Activated CD8-positive, alpha-beta T cell treated with anti-CD3 and anti-CD28 coated beads, Interleukin-2, amount 10 ng/mL, durations not matched to agents 7 days and 5 days (primary cell): Measurements from ENCODE around the gene DDIT3. TPM values are rescaled to one million over a fixed set of nuclear protein-coding genes. Genes with fewer than 3 reads are reported as not detected.

Experiments used
- ATAC-seq: fragments of 150-1000 bp; cut with Tn5 transposase; one replicate; pipeline ENCODE4 v1.10.0; 2021; ENCODE audit warnings: moderate library complexity
- CTCF ChIA-PET: fragments of 350-600 bp; sonication (Branson Sonifier 250); formaldehyde crosslinking; loops from one replicate; lab custom pipeline; 2021; ENCODE audit warnings: antibody characterized with exemption; lab: Charles Lee
- POLR2A ChIA-PET: fragments of 350-600 bp; sonication (Branson Sonifier 250); formaldehyde crosslinking; loops from one replicate; lab custom pipeline; 2021; ENCODE audit warnings: antibody characterized with exemption; lab: Charles Lee
- DNase-seq: peaks from one replicate; pipeline ENCODE4 v3.0.0-alpha.2; 2020
- H3K27ac Mint-ChIP-seq: one replicate; pipeline ENCODE4 v1.8.0; 2021; ENCODE audit warnings: mild to moderate bottlenecking, mixed read lengths
- H3K27me3 Mint-ChIP-seq: one replicate; pipeline ENCODE4 v1.8.0; 2021; ENCODE audit warnings: low read depth, mixed read lengths
- H3K36me3 Mint-ChIP-seq: one replicate; pipeline ENCODE4 v1.8.0; 2021; ENCODE audit warnings: low read depth, mixed read lengths
- H3K4me1 Mint-ChIP-seq: one replicate; pipeline ENCODE4 v1.8.0; 2021; ENCODE audit warnings: low read depth, mixed read lengths
- H3K4me3 Mint-ChIP-seq: one replicate; pipeline ENCODE4 v1.8.0; 2021; ENCODE audit warnings: mild to moderate bottlenecking, mixed read lengths
- H3K9me3 Mint-ChIP-seq: one replicate; pipeline ENCODE4 v1.8.0; 2022; ENCODE audit warnings: mixed read lengths; ENCODE audit not compliant: insufficient read depth
- total RNA-seq, 2 experiments: library from RNA; stranded (reverse); gene quantifications; one replicate each; pipeline ENCODE4 v1.2.3, GENCODE V29; 2021

Gene DDIT3
- total RNA-seq, 2 experiments from 2014 or later: 14.9 to 15.0 TPM

DNA sequence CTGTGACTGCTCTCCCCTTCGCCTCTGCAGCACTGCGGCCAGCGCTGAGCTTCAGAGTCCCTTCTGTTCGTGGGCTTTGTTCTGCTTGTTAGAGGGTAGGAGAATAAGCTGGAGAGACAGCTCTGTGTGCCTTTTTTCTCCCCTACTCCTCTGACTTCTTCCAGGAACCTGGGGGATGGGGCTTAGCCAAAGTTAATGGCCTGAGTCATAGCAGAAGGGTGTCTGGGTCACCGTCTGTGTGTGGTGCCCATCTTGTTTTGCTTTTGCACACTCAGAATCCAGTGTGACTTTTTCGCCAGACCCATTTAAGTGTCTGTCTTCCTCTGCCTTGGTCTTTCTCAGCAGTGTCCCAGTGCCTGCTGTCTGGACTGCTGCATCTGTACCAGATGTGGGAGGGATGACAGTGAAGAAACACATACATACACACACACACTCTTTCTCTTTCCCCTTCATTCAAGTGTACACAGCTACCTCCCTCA lies 32.6 kb upstream of the DDIT3 start:
- no peak for DNase-seq
- H3K27me3 Mint-ChIP-seq: peaks cover 15% of the 10 kb centered on the region
- ChIA-PET CTCF (interaction anchor here (1.7 to 2.7 kb wide), 3 partner anchors 30 to 97 kb away, joined by 3 to 10 read pairs (median 7); no protein-coding TSS in a partner anchor), POLR2A (interaction anchor here (0.8 kb wide), 1 partner anchor 26 kb away, joined by 3 read pairs; no protein-coding TSS in a partner anchor)
- H3K4me3 Mint-ChIP-seq: no peak overlapping the region
- no peaks in the 10 kb centered on the region for H3K36me3 Mint-ChIP-seq
- peaks cover 18% of the 10 kb centered on the region for H3K4me1 Mint-ChIP-seq
- ATAC-seq: no peak
- no peak overlapping the region for H3K27ac Mint-ChIP-seq
- no peaks in the 10 kb centered on the region for H3K9me3 Mint-ChIP-seq

DNA sequence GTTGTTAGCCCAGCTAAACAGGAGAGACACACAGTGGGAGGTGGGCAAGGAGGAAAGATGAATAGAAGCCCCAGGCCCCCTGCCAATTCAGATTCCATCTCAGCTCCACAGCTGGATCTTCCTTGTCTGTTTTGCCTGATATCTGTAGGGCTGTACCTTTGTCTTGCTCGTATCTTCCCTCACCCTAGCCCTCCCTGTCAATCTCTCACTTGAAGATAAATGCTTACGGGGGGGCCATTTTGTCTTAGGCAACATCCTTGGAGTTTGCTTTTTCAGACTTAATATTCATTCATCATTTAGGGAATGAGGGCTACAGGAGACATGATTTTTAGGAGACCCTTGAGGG lies 32.0 kb upstream of the DDIT3 start:
- Mint-ChIP-seq H3K27ac (no peak overlapping the region), H3K27me3 (peaks cover 15% of the 10 kb centered on the region), H3K36me3 (no peaks in the 10 kb centered on the region), H3K4me1 (peaks cover 22% of the 10 kb centered on the region), H3K4me3 (no peak overlapping the region), H3K9me3 (no peaks in the 10 kb centered on the region)
- ChIA-PET CTCF (interaction anchor here (1.7 to 2.7 kb wide), 2 partner anchors 68 to 96 kb away, joined by 3 to 7 read pairs; no protein-coding TSS in a partner anchor), POLR2A (no interaction called here)
- ATAC-seq (no peak), DNase-seq (no peak)

DNA sequence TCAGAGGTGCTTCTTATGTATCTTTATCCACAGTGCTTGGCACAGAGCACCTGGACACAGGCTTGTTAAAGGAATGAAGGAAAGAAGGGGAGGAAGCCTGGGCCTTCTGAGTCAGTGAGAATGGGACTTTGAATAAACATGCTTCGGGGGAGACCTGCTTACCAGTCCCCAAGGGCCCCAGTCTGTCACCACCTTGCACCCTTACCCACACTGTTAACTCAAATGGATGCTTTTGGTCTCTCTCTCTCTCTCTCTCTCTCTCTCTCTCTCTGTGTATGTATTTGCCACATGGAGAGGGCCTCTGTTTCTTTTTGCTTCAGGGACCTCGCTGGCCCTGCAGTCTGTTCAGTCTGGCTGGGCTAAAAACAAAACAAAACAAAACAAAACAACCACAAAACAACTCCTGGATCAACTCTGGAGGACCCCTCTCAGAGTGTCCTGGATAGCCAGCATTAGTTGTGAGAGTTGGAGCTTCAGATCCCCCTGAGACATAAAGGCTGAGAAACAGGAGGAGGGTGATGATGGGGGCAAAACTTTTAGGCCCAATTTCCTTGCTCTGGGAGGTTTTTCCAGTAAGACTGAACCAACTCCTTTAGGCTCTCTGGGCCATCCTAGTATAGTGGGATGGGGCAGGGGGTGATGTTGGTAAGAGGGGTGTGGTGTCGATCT lies 31.5 kb upstream of the DDIT3 start:
- no peak for DNase-seq
- no peak overlapping the region for H3K27ac Mint-ChIP-seq
- peaks cover 25% of the 10 kb centered on the region for H3K4me1 Mint-ChIP-seq
- H3K9me3 Mint-ChIP-seq: no peaks in the 10 kb centered on the region
- ChIA-PET POLR2A (no interaction called here), CTCF (interaction anchor here (2.7 kb wide), 1 partner anchor 68 kb away, joined by 7 read pairs; no protein-coding TSS in a partner anchor)
- no peak overlapping the region for H3K4me3 Mint-ChIP-seq
- no peak for ATAC-seq
- peaks cover 15% of the 10 kb centered on the region for H3K27me3 Mint-ChIP-seq
- H3K36me3 Mint-ChIP-seq: no peaks in the 10 kb centered on the region

DNA sequence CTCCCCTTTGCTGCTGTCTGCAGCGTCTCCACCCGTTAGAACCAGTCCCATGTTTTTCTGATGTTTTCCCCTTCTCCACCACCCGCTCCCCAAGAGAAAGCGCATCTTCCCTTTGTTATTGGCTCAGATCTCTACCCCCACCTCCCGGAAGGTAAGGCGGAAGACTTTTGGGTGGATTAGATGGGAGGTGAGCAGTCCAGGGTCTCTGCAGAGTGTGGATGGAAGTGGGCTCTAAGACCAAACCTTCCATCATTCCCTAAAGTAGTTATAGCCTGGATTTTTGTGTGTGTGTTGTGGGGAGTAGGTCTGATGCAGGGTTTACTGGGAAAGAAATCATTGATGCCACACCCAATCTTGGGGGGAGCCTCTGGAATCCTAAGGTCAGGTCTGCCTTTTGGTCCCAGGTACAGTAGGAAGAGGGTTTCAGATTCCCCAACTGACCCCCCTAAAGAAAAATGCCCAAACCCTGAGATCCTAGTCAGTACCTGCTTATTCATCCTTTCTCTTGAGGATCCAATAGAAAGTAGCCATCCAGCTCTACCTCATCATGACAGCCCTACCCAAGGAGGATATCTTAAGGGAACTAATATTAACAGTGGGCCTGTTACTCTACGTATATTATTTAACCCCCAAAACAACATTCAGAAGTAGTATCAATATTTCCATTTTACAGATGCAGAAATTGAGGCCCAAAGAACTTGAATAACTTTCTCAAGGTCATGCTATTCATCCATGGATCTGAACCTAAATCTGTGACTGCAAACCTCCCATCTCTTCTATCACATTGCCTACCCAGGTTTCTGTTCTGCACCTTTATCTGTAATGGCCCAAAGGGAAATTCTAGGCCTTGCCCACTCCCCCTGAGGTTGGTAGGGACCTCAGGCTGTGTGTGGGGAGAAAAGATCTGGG lies 30.6 kb upstream of the DDIT3 start:
- Mint-ChIP-seq H3K27me3 (peaks cover 15% of the 10 kb centered on the region), H3K36me3 (peaks cover 2% of the 10 kb centered on the region), H3K9me3 (no peaks in the 10 kb centered on the region), H3K4me1 (peaks cover 29% of the 10 kb centered on the region), H3K4me3 (peak overlapping the region; percentile 51), H3K27ac (no peak overlapping the region)
- CTCF ChIA-PET: no interaction called here
- DNase-seq (no peak), ATAC-seq (no peak)
- POLR2A ChIA-PET: no interaction called here

DNA sequence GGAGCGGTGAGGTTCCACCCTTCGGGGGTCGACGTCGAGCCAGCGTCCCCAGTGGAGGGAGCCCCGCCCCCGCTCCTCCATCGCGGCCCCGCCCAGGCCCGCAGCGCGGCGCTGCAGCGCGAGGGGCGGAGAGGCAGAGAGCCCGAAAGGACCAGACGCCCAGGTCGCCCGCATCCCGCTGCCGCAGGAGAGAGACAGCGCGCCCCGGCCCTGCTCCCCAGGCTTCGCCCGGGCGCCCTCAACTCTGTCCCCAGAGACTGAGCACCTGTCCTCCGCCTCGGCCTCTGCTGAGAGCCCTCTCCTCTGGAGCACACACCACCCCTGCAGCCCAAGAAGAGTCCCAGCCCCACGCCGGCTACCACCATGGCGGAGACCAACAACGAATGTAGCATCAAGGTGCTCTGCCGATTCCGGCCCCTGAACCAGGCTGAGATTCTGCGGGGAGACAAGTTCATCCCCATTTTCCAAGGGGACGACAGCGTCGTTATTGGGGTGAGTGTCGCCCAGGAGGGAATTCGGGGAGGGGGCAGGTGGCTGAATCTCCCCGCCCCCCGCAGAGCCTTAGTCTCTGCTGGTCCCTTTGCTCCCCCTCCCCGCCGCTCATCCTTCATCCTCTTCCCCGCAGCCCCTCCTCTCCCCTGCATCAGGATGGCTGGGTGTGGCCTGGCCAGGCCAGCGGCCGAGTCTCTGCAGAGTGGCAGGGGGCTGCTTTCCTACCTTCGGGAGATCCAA lies 29.8 kb upstream of the DDIT3 start, which contains the start of gene KIF5A:
Gene KIF5A, plus strand, starts transcription at position 136 of the 732 bp plus-strand sequence. Its CDS starts 228 bp downstream, at position 364.
- ATAC-seq: peak; percentile 59
- POLR2A ChIA-PET: no interaction called here
- DNase-seq: peak; percentile 70
- no peaks in the 10 kb centered on the region for H3K9me3 Mint-ChIP-seq
- H3K36me3 Mint-ChIP-seq: peaks cover 6% of the 10 kb centered on the region
- H3K4me1 Mint-ChIP-seq: peaks cover 37% of the 10 kb centered on the region
- peaks cover 15% of the 10 kb centered on the region for H3K27me3 Mint-ChIP-seq
- peak within 1 kb of the TSS; percentile 76 for H3K4me3 Mint-ChIP-seq
- H3K27ac Mint-ChIP-seq: no peak within 1 kb of the TSS
- CTCF ChIA-PET: no interaction called here

DNA sequence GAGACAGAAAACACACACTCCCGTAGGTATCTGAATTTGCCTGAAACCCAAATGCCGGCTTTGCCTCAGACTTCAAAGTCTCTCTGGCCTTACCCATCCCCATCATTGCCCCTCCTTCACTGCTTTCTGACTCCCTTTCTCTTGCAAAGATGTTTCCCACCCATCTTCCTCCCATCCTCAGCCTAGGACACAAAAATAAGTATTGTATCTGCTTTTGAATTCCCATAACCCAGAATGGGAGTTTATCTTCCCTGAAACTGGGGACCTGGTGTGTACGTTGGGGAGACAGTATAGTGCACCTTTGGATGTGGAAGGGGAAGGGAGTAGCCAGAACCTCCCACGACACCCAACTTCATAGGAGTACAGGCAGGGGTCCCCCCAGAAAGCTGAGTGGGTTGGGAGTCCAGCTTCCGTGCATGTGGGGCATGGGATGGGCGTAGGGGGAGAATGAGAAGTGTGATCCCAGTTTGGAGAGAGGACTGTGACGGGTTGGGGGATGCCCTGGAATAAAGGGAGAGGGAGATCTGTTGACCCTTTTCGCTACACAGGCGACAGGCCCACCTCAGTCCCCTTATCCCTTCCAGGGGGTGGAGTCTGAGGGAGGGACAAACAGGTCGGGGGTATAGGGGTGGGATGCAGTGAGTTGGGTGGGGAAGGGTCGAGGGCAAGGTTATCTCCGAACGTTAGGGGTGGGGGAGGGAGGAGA lies 29.0 kb upstream of the DDIT3 start:
- ATAC-seq (no peak), DNase-seq (no peak)
- Mint-ChIP-seq H3K27ac (no peak overlapping the region), H3K36me3 (peaks cover 10% of the 10 kb centered on the region), H3K9me3 (no peaks in the 10 kb centered on the region), H3K4me3 (peak overlapping the region; percentile 76), H3K27me3 (peaks cover 15% of the 10 kb centered on the region), H3K4me1 (peaks cover 42% of the 10 kb centered on the region)
- CTCF ChIA-PET: interaction anchor here (1.2 kb wide), 1 partner anchor 91 kb away, joined by 3 read pairs; the partner anchor contains the start of gene GLI1
- POLR2A ChIA-PET: no interaction called here

DNA sequence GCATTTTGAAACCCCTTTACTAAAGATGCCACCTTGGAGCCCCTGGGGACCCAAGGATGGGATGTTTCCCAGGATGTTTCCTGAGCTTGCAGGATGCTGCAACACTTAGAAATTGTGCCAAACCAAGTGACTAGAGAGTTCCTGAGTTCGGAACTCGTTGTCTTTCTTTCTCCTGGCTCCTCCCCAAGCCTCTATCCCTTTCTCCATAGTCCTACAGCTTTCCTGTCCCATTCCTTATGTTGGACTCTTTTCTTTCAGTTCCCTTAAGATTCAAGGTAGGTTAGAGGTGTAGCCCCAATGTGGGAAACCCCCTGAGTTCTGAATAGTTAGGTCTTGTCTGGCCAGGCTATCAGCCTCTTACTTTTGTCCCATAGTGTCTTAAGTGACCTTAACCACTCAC lies 28.2 kb upstream of the DDIT3 start:
- POLR2A ChIA-PET: no interaction called here
- CTCF ChIA-PET: interaction anchor here (1.2 kb wide), 1 partner anchor 90 kb away, joined by 3 read pairs; the partner anchor contains the start of gene GLI1
- peaks cover 49% of the 10 kb centered on the region for H3K4me1 Mint-ChIP-seq

DNA sequence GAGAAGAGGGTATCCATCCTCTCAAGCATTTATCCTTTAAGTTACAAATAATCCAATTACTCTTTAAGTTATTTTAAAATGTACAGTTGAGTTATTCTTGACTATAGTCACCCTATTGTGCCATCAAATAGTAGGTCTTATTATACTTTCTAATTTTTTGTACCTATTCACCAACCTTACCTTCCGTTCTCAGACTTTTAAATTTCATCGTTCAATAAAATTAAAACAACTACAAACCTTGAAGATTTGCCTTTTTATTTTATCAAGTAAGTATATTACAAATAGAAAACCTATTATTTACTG lies 27.6 kb upstream of the DDIT3 start:
- Mint-ChIP-seq H3K4me3 (no peak overlapping the region), H3K27me3 (peaks cover 9% of the 10 kb centered on the region), H3K9me3 (no peaks in the 10 kb centered on the region), H3K27ac (no peak overlapping the region), H3K4me1 (peaks cover 51% of the 10 kb centered on the region), H3K36me3 (peaks cover 10% of the 10 kb centered on the region)
- POLR2A ChIA-PET: no interaction called here
- no peak for DNase-seq
- CTCF ChIA-PET: no interaction called here
- no peak for ATAC-seq

More for the DNA sequence above, 28.2 kb upstream of the DDIT3 start:
- DNase-seq (no peak), ATAC-seq (no peak)
- peaks cover 10% of the 10 kb centered on the region for H3K36me3 Mint-ChIP-seq
- no peak overlapping the region for H3K4me3 Mint-ChIP-seq
- H3K27ac Mint-ChIP-seq: no peak overlapping the region
- H3K27me3 Mint-ChIP-seq: peaks cover 13% of the 10 kb centered on the region
- no peaks in the 10 kb centered on the region for H3K9me3 Mint-ChIP-seq

DNA sequence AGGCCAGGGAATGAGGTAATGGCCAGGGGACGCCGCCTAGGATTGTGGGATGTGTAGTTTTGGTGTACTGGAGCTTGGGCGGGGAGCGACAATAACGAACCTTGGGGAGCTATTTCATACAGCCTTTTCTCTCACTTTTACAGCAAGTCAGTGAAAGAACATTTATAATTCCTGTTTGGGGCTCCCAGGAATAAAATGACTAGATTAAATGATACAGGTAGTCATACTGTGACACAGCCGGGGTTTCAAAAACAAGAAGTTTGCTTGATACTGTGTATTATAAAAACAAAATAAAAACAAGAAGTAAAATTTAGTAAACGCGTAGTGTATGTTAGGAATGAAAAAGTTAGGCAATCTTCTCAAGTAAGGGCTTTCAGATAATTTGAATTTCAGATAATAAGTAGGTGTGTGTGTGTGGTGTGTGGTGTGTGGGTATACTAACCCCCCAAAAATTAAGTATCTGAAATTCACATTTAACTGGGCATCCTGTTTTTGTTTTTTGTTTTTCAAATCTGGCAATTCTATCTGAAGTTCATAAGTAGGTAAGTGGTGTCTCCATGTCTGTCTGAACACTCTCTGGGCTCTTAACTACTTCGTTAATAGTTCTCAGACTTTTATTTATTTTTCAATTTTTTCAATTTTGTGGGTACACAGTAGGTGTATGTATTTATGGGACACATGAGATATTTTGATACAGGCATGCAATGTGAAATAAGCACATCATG lies 27.1 kb upstream of the DDIT3 start:
- Mint-ChIP-seq H3K27me3 (peaks cover 9% of the 10 kb centered on the region), H3K4me1 (peaks cover 53% of the 10 kb centered on the region), H3K27ac (peak overlapping the region; percentile 97), H3K36me3 (peaks cover 10% of the 10 kb centered on the region), H3K9me3 (no peaks in the 10 kb centered on the region), H3K4me3 (peak overlapping the region; percentile 100)
- ChIA-PET POLR2A (interaction anchor here (0.7 to 1.8 kb wide), 4 partner anchors 16 to 30 kb away, joined by 3 to 11 read pairs (median 3); partner anchors contain the start of gene DDIT3), CTCF (interaction anchor here (0.7 to 2.5 kb wide), 7 partner anchors 10 to 334 kb away, joined by 3 to 16 read pairs (median 4); no protein-coding TSS in a partner anchor)
- ATAC-seq (no peak), DNase-seq (no peak)
